IMR-90 (cell line): Measurements from ENCODE around the gene APPL2. TPM values are rescaled to one million over a fixed set of nuclear protein-coding genes. Genes with fewer than 3 reads are reported as not detected.

Experiments
- ATAC-seq: fragments of 200-7000 bp; cut with Tn5 transposase; 2 replicates; pipeline ENCODE4 v1.9.1; 2020; ENCODE audit warnings: low read depth, mild to moderate bottlenecking, moderate library complexity
- BruUV-seq: library from RNA; stranded (reverse); fragments of 400-500 nt; replicated peaks from 2 replicates; lab custom pipeline; 2021; lab: Mats Ljungman, UMichigan
- CTCF ChIA-PET: fragments of 300-600 bp; formaldehyde crosslinking; extraction: SDS; loops from one replicate; lab custom pipeline; 2021; ENCODE audit warnings: antibody characterized with exemption; lab: Yijun Ruan, JAX
- POLR2A ChIA-PET: fragments of 300-600 bp; sonication (Branson Sonifier 250); formaldehyde crosslinking; loops from one replicate; lab custom pipeline; 2022; ENCODE audit warnings: antibody characterized with exemption; ENCODE audit not compliant: unreplicated experiment; lab: Charles Lee
- DNase-seq: peaks from one replicate; pipeline ENCODE4 v3.0.0; 2013
- H2AFZ ChIP-seq: replicated peaks from 2 replicates; pipeline ENCODE3; 2013; ENCODE audit warnings: low read length, mild to moderate bottlenecking; ENCODE audit not compliant: poor library complexity
- H2AK5ac ChIP-seq: 2 replicates; pipeline ENCODE4 v1.6.1; 2013; ENCODE audit warnings: low read depth, low read length, inconsistent platforms
- H2AK9ac ChIP-seq: replicated peaks from 2 replicates; pipeline ENCODE3; 2013; ENCODE audit warnings: mild to moderate bottlenecking, low read depth, low read length, moderate library complexity; ENCODE audit not compliant: poor library complexity
- H2BK120ac ChIP-seq: 2 replicates; pipeline ENCODE4 v1.6.1; 2013; ENCODE audit warnings: low read depth, low read length, inconsistent platforms
- H2BK15ac ChIP-seq: 3 replicates; pipeline ENCODE4 v1.6.1; 2013; ENCODE audit warnings: low read depth, low read length, inconsistent platforms
- H2BK20ac ChIP-seq: 2 replicates; pipeline ENCODE4 v1.6.1; 2013; ENCODE audit warnings: low read depth, mild to moderate bottlenecking, inconsistent platforms, low read length, moderate library complexity
- H2BK5ac ChIP-seq: 2 replicates; pipeline ENCODE4 v1.6.1; 2013; ENCODE audit warnings: mild to moderate bottlenecking, low read depth, low read length, inconsistent platforms; ENCODE audit not compliant: poor library complexity, severe bottlenecking
- H3K14ac ChIP-seq: replicated peaks from 2 replicates; pipeline ENCODE4 v1.6.1; 2013; ENCODE audit warnings: low read depth, low read length, inconsistent platforms
- H3K18ac ChIP-seq: 2 replicates; pipeline ENCODE4 v1.6.1; 2013; ENCODE audit warnings: low read depth, low read length, control low read depth
- H3K23ac ChIP-seq: 2 replicates; pipeline ENCODE4 v1.6.1; 2013; ENCODE audit warnings: low read depth, low read length, inconsistent platforms
- H3K27ac ChIP-seq: 2 replicates; pipeline ENCODE4 v1.5.1; 2013; ENCODE audit warnings: mild to moderate bottlenecking, control low read depth, low read length; ENCODE audit not compliant: insufficient read depth
- H3K27me3 ChIP-seq: 2 replicates; pipeline ENCODE4 v1.6.1; 2013; ENCODE audit warnings: low read length; ENCODE audit not compliant: control insufficient read depth, insufficient read depth
- H3K36me3 ChIP-seq: 2 replicates; pipeline ENCODE4 v1.6.1; 2013; ENCODE audit warnings: low read length, mixed read lengths; ENCODE audit not compliant: control insufficient read depth, insufficient read depth
- H3K4ac ChIP-seq: 2 replicates; pipeline ENCODE4 v1.6.1; 2013; ENCODE audit warnings: low read depth, low read length, inconsistent platforms
- H3K4me1 ChIP-seq: 2 replicates; pipeline ENCODE4 v1.6.1; 2013; ENCODE audit warnings: low read length, mixed read lengths; ENCODE audit not compliant: control insufficient read depth, insufficient read depth
- H3K4me2 ChIP-seq: 2 replicates; pipeline ENCODE4 v1.6.1; 2013; ENCODE audit warnings: low read depth, mild to moderate bottlenecking, control low read depth, low read length, moderate library complexity
- H3K4me3 ChIP-seq: 2 replicates; pipeline ENCODE4 v1.5.1; 2013; ENCODE audit warnings: low read depth, mild to moderate bottlenecking, control low read depth, low read length, moderate library complexity; ENCODE audit not compliant: insufficient read depth
- H3K56ac ChIP-seq: 2 replicates; pipeline ENCODE4 v1.6.1; 2013; ENCODE audit warnings: low read length, inconsistent platforms; ENCODE audit not compliant: insufficient read depth; ENCODE audit errors: extremely low read depth
- H3K79me1 ChIP-seq, 2 experiments: 2 replicates each; pipeline ENCODE4 v1.6.1; 2013; ENCODE audit warnings: low read length in 2 of 2, inconsistent platforms in 1 of 2, low read depth in 1 of 2
- H3K9ac ChIP-seq: 2 replicates; pipeline ENCODE4 v1.6.1; 2013; ENCODE audit warnings: low read depth, low read length, control low read depth
- H3K9me1 ChIP-seq: 2 replicates; pipeline ENCODE4 v1.6.1; 2013; ENCODE audit warnings: low read length, inconsistent platforms; ENCODE audit not compliant: insufficient read depth
- H3K9me3 ChIP-seq: 2 replicates; pipeline ENCODE4 v1.6.1; 2013; ENCODE audit warnings: low read length; ENCODE audit not compliant: control insufficient read depth, insufficient read depth
- H4K20me1 ChIP-seq: 2 replicates; pipeline ENCODE4 v1.6.1; 2013; ENCODE audit warnings: low read length, inconsistent platforms; ENCODE audit not compliant: insufficient read depth
- H4K5ac ChIP-seq: 2 replicates; pipeline ENCODE4 v1.6.1; 2013; ENCODE audit warnings: mild to moderate bottlenecking, low read depth, low read length, control low read depth
- H4K8ac ChIP-seq, 2 experiments: 2 replicates each; pipeline ENCODE4 v1.6.1; 2013; ENCODE audit warnings: low read depth in 2 of 2, low read length in 2 of 2, control low read depth in 1 of 2, inconsistent platforms in 1 of 2
- H4K91ac ChIP-seq: 2 replicates; pipeline ENCODE4 v1.6.1; 2013; ENCODE audit warnings: low read depth, low read length, inconsistent platforms; ENCODE audit not compliant: insufficient read depth
- BHLHE40 ChIP-seq: fragments of 150-350 bp; IDR thresholded peaks from 2 replicates; pipeline ENCODE4 v1.6.1; 2016; ENCODE audit warnings: mild to moderate bottlenecking, low read depth, low read length
- CEBPB ChIP-seq: IDR thresholded peaks from 2 replicates; pipeline ENCODE4 v1.6.1; 2012; ENCODE audit warnings: low read depth, low read length, improper control_type of control experiment
- CHD1 ChIP-seq: IDR thresholded peaks from 2 replicates; pipeline ENCODE4 v1.6.1; 2012; ENCODE audit warnings: low read depth, low read length, improper control_type of control experiment
- CTCF ChIP-seq: conservative IDR thresholded peaks from 2 replicates; pipeline ENCODE4 v1.5.1; 2012; ENCODE audit warnings: mild to moderate bottlenecking, low read depth, low read length, improper control_type of control experiment
- FOS ChIP-seq: fragments of 150-350 bp; IDR thresholded peaks from 2 replicates; pipeline ENCODE4 v1.6.1; 2016; ENCODE audit warnings: low read depth, low read length
- MXI1 ChIP-seq: IDR thresholded peaks from 2 replicates; pipeline ENCODE4 v1.6.1; 2012; ENCODE audit warnings: low read depth, mild to moderate bottlenecking, low read length, moderate library complexity, borderline replicate concordance
- POLR2A ChIP-seq: IDR thresholded peaks from 2 replicates; pipeline ENCODE4 v1.6.1; 2012; ENCODE audit warnings: mild to moderate bottlenecking, low read depth, low read length
- RAD21 ChIP-seq: IDR thresholded peaks from 2 replicates; pipeline ENCODE4 v1.6.1; 2012; ENCODE audit warnings: low read length, improper control_type of control experiment
- RFX5 ChIP-seq: IDR thresholded peaks from 2 replicates; pipeline ENCODE4 v1.8.0; 2012; ENCODE audit warnings: low read depth, mild to moderate bottlenecking, low read length, moderate library complexity
- SMC3 ChIP-seq: fragments of 150-350 bp; IDR thresholded peaks from 2 replicates; pipeline ENCODE4 v1.6.1; 2016; ENCODE audit warnings: low read depth, mild to moderate bottlenecking, antibody characterized with exemption, low read length, moderate library complexity
- WGBS, 2 experiments: methylation state at CpG; one replicate each; pipeline versions ENCODE4 v1.1.5 to v1.1.7; 2013; ENCODE audit warnings: missing lambda C conversion rate in 2 of 2; ENCODE audit not compliant: insufficient read length in 1 of 2; ENCODE audit errors: extremely low coverage in 2 of 2; 5-methylcytosine and 5-hydroxymethylcytosine counted together
- dilution Hi-C: fragments of 300-500 bp; cut with HindIII; formaldehyde crosslinking; loops from one replicate; pipeline ENCODE4 v1.14.3; 2018; ENCODE audit warnings: low sequenced_read_pairs; ENCODE audit not compliant: unreplicated experiment
- in situ Hi-C: fragments of 300-500 bp; cut with MboI; formaldehyde crosslinking; loops from 3 replicates; pipeline ENCODE4 v1.14.3; 2019; ENCODE audit warnings: low sequenced_read_pairs, inconsistent platforms, mixed read lengths
- intact Hi-C: fragments of 100-400 bp; cut with micrococcal nuclease; formaldehyde crosslinking; loops from 2 replicates; pipeline ENCODE4 v1.10.0; 2022
- polyA plus RNA-seq, 3 experiments: library from polyadenylated mRNA; depleted of rRNA; stranded (reverse); fragments of >200 nt; gene quantifications; 2 replicates each; pipeline ENCODE4 v1.2.3, GENCODE V29; 2012; ENCODE audit warnings: low replicate concordance in 1 of 3
- total RNA-seq: library from RNA; depleted of rRNA; stranded (reverse); fragments of >200 nt; gene quantifications from 2 replicates; pipeline ENCODE4 v1.2.3, GENCODE V29; 2012
- TF ChIP-seq, protein P1 (sequence below): fragments of 150-350 bp; IDR thresholded peaks from 2 replicates; pipeline ENCODE4 v1.6.1; 2017; ENCODE audit warnings: mild to moderate bottlenecking, antibody characterized with exemption, low read length, low read depth

Gene APPL2
- total and polyA plus RNA-seq, 2 of the 4 experiments (the other 2 are of a cell fraction) = 42.3 to 65.8 TPM

GRCh38 chr12:105256011-105256410 lies 20.0 kb upstream of the APPL2 start:
- peak overlapping the region; percentile 81; the same call in 2 of the 3 replicates for H2BK15ac ChIP-seq
- peak overlapping the region; percentile 97 for H3K18ac ChIP-seq
- H3K4me1 ChIP-seq = peaks cover 42% of the 10 kb centered on the region
- in situ Hi-C loops = no loop called here
- ATAC-seq (no peak), DNase-seq (peak; percentile 34)
- ChIA-PET CTCF (no interaction called here), POLR2A (no interaction called here)
- WGBS, 2 experiments = 8% methylated on average over 2 of the region's 2 CpGs; no CpG with 5 or more reads in 1 of the 2 experiments
- H3K9ac ChIP-seq = peak overlapping the region; percentile 21; the same call in 1 of the 2 replicates
- H3K27me3 ChIP-seq = no peaks in the 10 kb centered on the region
- no peak overlapping the region for H3K4me3 ChIP-seq
- H2AFZ ChIP-seq = peak overlapping the region; percentile 12
- TF ChIP-seq POLR2A (no peak), MXI1 (no peak), FOS (no peak), RFX5 (no peak), SMC3 (no peak), BHLHE40 (no peak), CEBPB (no peak), RAD21 (no peak), CTCF (no peak), CHD1 (no peak)
- TF ChIP-seq, protein P1, sequence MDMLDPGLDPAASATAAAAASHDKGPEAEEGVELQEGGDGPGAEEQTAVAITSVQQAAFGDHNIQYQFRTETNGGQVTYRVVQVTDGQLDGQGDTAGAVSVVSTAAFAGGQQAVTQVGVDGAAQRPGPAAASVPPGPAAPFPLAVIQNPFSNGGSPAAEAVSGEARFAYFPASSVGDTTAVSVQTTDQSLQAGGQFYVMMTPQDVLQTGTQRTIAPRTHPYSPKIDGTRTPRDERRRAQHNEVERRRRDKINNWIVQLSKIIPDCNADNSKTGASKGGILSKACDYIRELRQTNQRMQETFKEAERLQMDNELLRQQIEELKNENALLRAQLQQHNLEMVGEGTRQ = no peak
- dilution Hi-C loops = no loop called here
- peak overlapping the region; percentile 98 for H3K56ac ChIP-seq
- H3K9me3 ChIP-seq = no peaks in the 10 kb centered on the region
- H3K27ac ChIP-seq = peak overlapping the region; percentile 91
- peak overlapping the region; percentile 100 for H2BK20ac ChIP-seq
- H3K4me2 ChIP-seq = peak overlapping the region; percentile 6; the same call in 1 of the 2 replicates
- H2AK9ac ChIP-seq = peak overlapping the region; percentile 79
- no TSS peak for BruUV-seq
- no peaks in the 10 kb centered on the region for H3K36me3 ChIP-seq
- H4K91ac ChIP-seq = peak overlapping the region; percentile 95
- peaks cover 3% of the 10 kb centered on the region; the same call in 1 of the 2 replicates for H4K20me1 ChIP-seq
- peak overlapping the region; percentile 100 for H2BK5ac ChIP-seq
- peaks cover 28% of the 10 kb centered on the region for H3K9me1 ChIP-seq
- H3K4ac ChIP-seq = peak overlapping the region; percentile 99
- peaks cover 4 to 47% of the 10 kb centered on the region in 2 experiments; a peak in 2 of 4 replicates for H3K79me1 ChIP-seq
- H3K14ac ChIP-seq = peak overlapping the region; percentile 90
- peak overlapping the region; percentile 99 for H2AK5ac ChIP-seq
- intact Hi-C loops = loop anchor here (2.0 to 10.0 kb wide), 2 partner anchors 21 to 829 kb away; no protein-coding TSS in a partner anchor
- H3K23ac ChIP-seq = peak overlapping the region; percentile 86
- peak overlapping the region; percentile 99 for H2BK120ac ChIP-seq
- peak overlapping the region; percentile 48 for H4K5ac ChIP-seq
- H4K8ac ChIP-seq = peak overlapping the region; percentile 87 to 96
